PC-3 (cell line): ENCODE measurements around the gene UBE2S.

Source experiments
- EZH2 ChIP-seq: fragments of 300-600 bp; sonication (generic); IDR thresholded peaks from one replicate; pipeline ENCODE4 v1.6.1; 2017; ENCODE audit warnings: antibody characterized with exemption, mild to moderate bottlenecking, low read length; ENCODE audit not compliant: unreplicated experiment
- TF ChIP-seq, protein P1 (sequence below): fragments of 300-600 bp; sonication (generic); conservative IDR thresholded peaks from 2 replicates; pipeline ENCODE4 v1.5.1; 2017; ENCODE audit warnings: antibody characterized with exemption, low read depth, mild to moderate bottlenecking, low read length

DNA sequence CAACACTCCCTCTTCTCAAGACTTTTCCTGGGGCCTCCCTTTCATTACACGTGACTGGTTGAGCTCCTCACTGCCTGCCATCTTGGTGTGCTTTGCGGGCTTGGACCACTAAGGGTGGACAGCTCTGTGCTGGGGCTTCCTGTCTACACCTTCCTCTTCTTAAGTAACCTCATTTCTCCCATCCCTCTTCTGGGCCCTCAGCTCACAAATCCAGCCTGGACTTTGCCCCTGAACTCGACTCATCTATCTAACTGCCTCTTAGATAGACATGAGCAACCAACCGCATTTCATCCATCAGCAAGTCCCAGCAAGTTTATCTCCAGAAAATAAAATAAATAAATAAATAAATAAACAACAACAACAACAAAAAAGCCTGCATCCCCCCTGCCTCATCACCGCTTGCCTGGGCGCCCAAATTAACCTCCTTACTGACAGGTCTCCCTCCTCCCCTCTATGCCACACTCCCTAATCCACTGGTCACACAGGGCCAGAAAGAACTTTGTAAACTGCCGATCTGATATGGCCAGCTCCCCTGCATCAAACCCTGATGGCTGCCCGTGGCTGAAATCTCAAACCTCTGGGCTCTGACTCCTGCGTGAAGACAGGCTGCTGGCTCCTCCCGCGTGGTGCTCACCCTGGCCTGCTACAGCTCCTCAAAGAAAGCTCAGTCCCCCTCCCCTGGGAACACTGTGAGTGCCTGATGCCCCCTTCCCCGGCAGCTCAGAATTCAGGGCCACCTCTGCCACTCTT, 46.1 kb upstream of the UBE2S start:
- TF ChIP-seq, protein P1, sequence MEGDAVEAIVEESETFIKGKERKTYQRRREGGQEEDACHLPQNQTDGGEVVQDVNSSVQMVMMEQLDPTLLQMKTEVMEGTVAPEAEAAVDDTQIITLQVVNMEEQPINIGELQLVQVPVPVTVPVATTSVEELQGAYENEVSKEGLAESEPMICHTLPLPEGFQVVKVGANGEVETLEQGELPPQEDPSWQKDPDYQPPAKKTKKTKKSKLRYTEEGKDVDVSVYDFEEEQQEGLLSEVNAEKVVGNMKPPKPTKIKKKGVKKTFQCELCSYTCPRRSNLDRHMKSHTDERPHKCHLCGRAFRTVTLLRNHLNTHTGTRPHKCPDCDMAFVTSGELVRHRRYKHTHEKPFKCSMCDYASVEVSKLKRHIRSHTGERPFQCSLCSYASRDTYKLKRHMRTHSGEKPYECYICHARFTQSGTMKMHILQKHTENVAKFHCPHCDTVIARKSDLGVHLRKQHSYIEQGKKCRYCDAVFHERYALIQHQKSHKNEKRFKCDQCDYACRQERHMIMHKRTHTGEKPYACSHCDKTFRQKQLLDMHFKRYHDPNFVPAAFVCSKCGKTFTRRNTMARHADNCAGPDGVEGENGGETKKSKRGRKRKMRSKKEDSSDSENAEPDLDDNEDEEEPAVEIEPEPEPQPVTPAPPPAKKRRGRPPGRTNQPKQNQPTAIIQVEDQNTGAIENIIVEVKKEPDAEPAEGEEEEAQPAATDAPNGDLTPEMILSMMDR, result no peak
- TF ChIP-seq EZH2, result no peak
